Suprapubic skin (tissue), 4 donors: ENCODE data around the gene RTL1. TPM values are rescaled to one million over a fixed set of nuclear protein-coding genes. Genes with fewer than 3 reads are reported as not detected.

Experiments used
- DNase-seq, 2 donors: peaks; one replicate each; pipeline ENCODE4 v3.0.0-alpha.2; 2019; ENCODE audit warnings: low spot score in 2 of 2
- H3K27ac ChIP-seq: fragments of 200-600 bp; sonication (generic); one replicate; pipeline ENCODE4 v1.5.1; 2019
- H3K27me3 ChIP-seq: fragments of 200-600 bp; sonication (generic); one replicate; pipeline ENCODE4 v1.5.1; 2019
- H3K36me3 ChIP-seq: fragments of 200-600 bp; sonication (generic); one replicate; pipeline ENCODE4 v1.5.1; 2019
- H3K4me1 ChIP-seq: fragments of 200-600 bp; sonication (generic); one replicate; pipeline ENCODE4 v1.5.1; 2019
- H3K4me3 ChIP-seq: fragments of 200-600 bp; sonication (generic); one replicate; pipeline ENCODE4 v1.5.1; 2019; ENCODE audit warnings: mild to moderate bottlenecking
- H3K9me3 ChIP-seq: fragments of 200-600 bp; sonication (generic); one replicate; pipeline ENCODE4 v1.5.1; 2019
- EP300 ChIP-seq: sonication (generic); formaldehyde crosslinking; IDR thresholded peaks from one replicate; pipeline ENCODE4 v1.6.1; 2017; ENCODE audit warnings: antibody characterized with exemption
- POLR2A ChIP-seq, 2 donors: fragments of 450-650 bp; IDR thresholded peaks; one replicate each; pipeline ENCODE4 v1.6.1; 2017; ENCODE audit warnings: antibody characterized with exemption in 2 of 2, mild to moderate bottlenecking in 2 of 2, moderate library complexity in 2 of 2
- POLR2AphosphoS5 ChIP-seq, 3 donors: sonication (generic); formaldehyde crosslinking; IDR thresholded peaks; one replicate each; pipeline ENCODE4 v1.6.1; 2017; ENCODE audit warnings: antibody characterized with exemption in 3 of 3
- WGBS: methylation state at CpG from one replicate; pipeline ENCODE4 v1.1.5; 2018; 5-methylcytosine and 5-hydroxymethylcytosine counted together
- total RNA-seq, 4 donors: library from RNA; depleted of rRNA; stranded (reverse); fragments of >200 nt; gene quantifications; one replicate each; pipeline ENCODE4 v1.1.0, GENCODE V29; 2016
- TF ChIP-seq, protein P1 (sequence below), 2 donors: fragments of 200-600 bp in 1 of 2; fragments of 450-650 bp in 1 of 2; sonication (generic) in 1 of 2; IDR thresholded peaks; one replicate each; pipeline ENCODE4 v1.5.1; 2016 to 2019; ENCODE audit warnings: antibody characterized with exemption in 2 of 2, mild to moderate bottlenecking in 1 of 2, moderate library complexity in 1 of 2

The RTL1 gene
- total RNA-seq, 4 donors from 2014 or later: not detected

- WGBS: 80% methylated on average over 12 of the region's 15 CpGs
- H3K9me3 ChIP-seq: no peaks in the 10 kb centered on the region
- H3K36me3 ChIP-seq: no peaks in the 10 kb centered on the region
- H3K27me3 ChIP-seq: peaks cover 13% of the 10 kb centered on the region
- H3K4me1 ChIP-seq: no peaks in the 10 kb centered on the region
- no peak for DNase-seq
- H3K27ac ChIP-seq: no peak overlapping the region
- TF ChIP-seq POLR2A (IDR thresholded peaks at IDR 0.05) (no peak), POLR2AphosphoS5 (IDR thresholded peaks at IDR 0.05) (no peak), EP300 (no peak)
- TF ChIP-seq, protein P1, sequence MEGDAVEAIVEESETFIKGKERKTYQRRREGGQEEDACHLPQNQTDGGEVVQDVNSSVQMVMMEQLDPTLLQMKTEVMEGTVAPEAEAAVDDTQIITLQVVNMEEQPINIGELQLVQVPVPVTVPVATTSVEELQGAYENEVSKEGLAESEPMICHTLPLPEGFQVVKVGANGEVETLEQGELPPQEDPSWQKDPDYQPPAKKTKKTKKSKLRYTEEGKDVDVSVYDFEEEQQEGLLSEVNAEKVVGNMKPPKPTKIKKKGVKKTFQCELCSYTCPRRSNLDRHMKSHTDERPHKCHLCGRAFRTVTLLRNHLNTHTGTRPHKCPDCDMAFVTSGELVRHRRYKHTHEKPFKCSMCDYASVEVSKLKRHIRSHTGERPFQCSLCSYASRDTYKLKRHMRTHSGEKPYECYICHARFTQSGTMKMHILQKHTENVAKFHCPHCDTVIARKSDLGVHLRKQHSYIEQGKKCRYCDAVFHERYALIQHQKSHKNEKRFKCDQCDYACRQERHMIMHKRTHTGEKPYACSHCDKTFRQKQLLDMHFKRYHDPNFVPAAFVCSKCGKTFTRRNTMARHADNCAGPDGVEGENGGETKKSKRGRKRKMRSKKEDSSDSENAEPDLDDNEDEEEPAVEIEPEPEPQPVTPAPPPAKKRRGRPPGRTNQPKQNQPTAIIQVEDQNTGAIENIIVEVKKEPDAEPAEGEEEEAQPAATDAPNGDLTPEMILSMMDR (IDR thresholded peaks at IDR 0.05): no peak
- H3K4me3 ChIP-seq: no peak overlapping the region
These were observed 61.6 kb downstream of the RTL1 start for GRCh38 chr14:100841761-100842403.

GRCh38 chr14:100841066-100841760, 62.3 kb downstream of the RTL1 start:
- Histone ChIP-seq H3K4me3 (no peak overlapping the region), H3K27me3 (peaks cover 13% of the 10 kb centered on the region), H3K4me1 (no peaks in the 10 kb centered on the region), H3K36me3 (no peaks in the 10 kb centered on the region), H3K9me3 (no peaks in the 10 kb centered on the region), H3K27ac (no peak overlapping the region)
- no peak for DNase-seq
- 88% methylated on average over 19 of the region's 21 CpGs for WGBS
- TF ChIP-seq, protein P1 (IDR thresholded peaks at IDR 0.05): no peak
- TF ChIP-seq POLR2AphosphoS5 (IDR thresholded peaks at IDR 0.05) (no peak), POLR2A (IDR thresholded peaks at IDR 0.05) (no peak), EP300 (no peak)

DNA sequence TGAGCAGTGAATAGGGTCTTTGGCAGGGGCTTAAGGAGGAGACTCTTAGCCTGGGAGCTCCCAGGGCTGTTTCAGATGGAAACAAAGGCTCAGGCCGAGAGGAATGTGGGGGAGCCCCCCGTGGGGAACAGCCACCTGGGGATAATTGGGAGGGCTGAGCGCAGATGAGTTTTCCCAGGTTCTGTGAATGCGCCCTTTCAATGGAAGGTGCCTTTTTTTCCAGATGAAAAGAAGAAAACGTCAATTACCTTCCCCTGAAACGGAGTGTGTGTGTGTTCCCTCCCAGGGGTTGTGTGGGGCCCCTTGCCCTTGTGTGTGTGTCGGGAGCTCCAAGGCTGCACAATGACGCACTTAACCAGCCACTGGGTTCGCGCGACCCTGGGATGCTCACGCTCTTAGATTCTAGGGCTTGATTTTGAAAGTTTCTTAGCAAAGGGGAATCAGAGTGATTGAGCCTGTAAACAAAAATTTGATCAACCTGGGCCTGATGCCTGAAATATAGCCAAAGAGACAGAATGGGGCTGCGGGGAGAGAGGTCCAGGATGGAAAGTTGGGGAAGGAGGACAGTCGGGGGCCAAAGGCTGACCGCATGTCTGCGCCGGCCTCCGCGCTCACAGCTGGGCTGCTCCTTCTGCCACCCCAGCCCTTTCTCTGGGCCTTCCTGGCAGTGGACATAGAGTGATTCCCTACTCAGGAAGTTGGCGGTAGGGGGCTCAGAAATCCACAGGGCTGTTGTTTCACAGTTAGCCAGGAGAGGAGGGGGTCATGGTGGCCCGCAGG, 63.0 kb downstream of the RTL1 start:
- Histone ChIP-seq H3K9me3 (no peaks in the 10 kb centered on the region), H3K36me3 (no peaks in the 10 kb centered on the region), H3K4me3 (no peak overlapping the region), H3K27me3 (peaks cover 9% of the 10 kb centered on the region), H3K27ac (no peak overlapping the region), H3K4me1 (no peaks in the 10 kb centered on the region)
- DNase-seq: no peak
- TF ChIP-seq POLR2AphosphoS5 (IDR thresholded peaks at IDR 0.05): no peak
- TF ChIP-seq, protein P1 (IDR thresholded peaks at IDR 0.05): no peak
- no peak for TF ChIP-seq EP300
- TF ChIP-seq POLR2A (IDR thresholded peaks at IDR 0.05): no peak
- WGBS: 94% methylated on average over 16 of the region's 21 CpGs

GRCh38 chr14:100839681-100840111, 63.8 kb downstream of the RTL1 start:
- H3K36me3 ChIP-seq: no peaks in the 10 kb centered on the region
- no peak for DNase-seq
- H3K4me3 ChIP-seq: no peak overlapping the region
- H3K27me3 ChIP-seq: peaks cover 16% of the 10 kb centered on the region
- no peak overlapping the region for H3K27ac ChIP-seq
- no peaks in the 10 kb centered on the region for H3K9me3 ChIP-seq
- 79% methylated on average over 12 of the region's 14 CpGs for WGBS
- TF ChIP-seq, protein P1 (IDR thresholded peaks at IDR 0.05): no peak
- TF ChIP-seq POLR2A (IDR thresholded peaks at IDR 0.05): no peak
- no peak for TF ChIP-seq EP300
- TF ChIP-seq POLR2AphosphoS5 (IDR thresholded peaks at IDR 0.05): no peak
- H3K4me1 ChIP-seq: no peaks in the 10 kb centered on the region

GRCh38 chr14:100839315-100839585, 64.3 kb downstream of the RTL1 start:
- no peak for TF ChIP-seq POLR2AphosphoS5 (IDR thresholded peaks at IDR 0.05)
- TF ChIP-seq, protein P1 (IDR thresholded peaks at IDR 0.05): no peak
- TF ChIP-seq EP300: no peak
- no peak for TF ChIP-seq POLR2A (IDR thresholded peaks at IDR 0.05)
- no peaks in the 10 kb centered on the region for H3K9me3 ChIP-seq
- H3K4me3 ChIP-seq: no peak overlapping the region
- no peak overlapping the region for H3K27ac ChIP-seq
- no peaks in the 10 kb centered on the region for H3K36me3 ChIP-seq
- no peaks in the 10 kb centered on the region for H3K4me1 ChIP-seq
- 66% methylated on average over 4 of the region's 4 CpGs for WGBS
- peaks cover 16% of the 10 kb centered on the region for H3K27me3 ChIP-seq
- no peak for DNase-seq
